Stimulated activated CD8-positive, alpha-beta memory T cell treated with anti-CD3 and anti-CD28 coated beads, Interleukin-7, amount 100 ng/mL, for 1 hour (primary cell): ENCODE measurements around the gene ROPN1B.

Source experiments
- DNase-seq, 2 donors: peaks; one replicate each; pipeline ENCODE4 v3.0.0-alpha.2; 2020; ENCODE audit warnings: low read depth in 2 of 2

ROPN1B gene

DNA sequence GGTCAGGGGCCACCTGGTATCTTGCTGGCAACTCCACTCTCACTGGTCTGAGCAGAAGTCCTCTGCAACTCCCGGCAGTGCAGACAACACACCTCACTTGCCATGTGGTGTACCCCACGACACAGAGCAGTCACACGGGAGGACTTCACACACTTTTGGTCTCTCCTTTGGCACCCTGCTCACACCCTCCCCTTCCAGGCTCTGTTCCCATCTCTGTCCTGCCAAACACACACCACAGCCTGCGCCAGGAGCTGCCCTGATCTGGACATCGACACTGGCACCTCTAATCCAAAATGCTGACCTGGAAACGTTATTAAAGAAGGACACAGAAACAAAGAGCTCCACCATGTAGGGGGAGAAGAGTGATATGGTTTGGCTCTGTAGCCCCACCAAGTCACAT lies 57.8 kb downstream of the ROPN1B start:
- no peak for DNase-seq

DNA sequence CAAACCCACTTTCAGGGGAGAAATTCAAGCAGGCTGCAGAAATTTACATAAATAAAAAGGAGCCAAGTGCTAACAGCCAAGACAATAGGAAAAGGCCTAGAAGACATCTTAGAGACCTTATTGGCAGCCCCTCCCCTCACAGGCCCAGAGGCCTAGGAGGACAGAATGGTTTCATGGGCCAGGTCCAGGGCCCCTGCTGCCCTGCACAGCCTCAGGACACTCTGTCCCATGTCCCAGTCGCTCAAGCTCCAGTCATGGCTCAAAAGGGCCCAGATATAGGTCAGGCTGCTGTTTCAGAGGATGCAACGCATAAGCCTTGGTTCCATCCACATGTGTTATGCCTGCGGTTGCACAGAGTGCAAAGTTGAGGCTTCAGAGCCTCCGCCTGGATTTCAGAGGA lies 59.1 kb downstream of the ROPN1B start:
- DNase-seq = no peak

DNA sequence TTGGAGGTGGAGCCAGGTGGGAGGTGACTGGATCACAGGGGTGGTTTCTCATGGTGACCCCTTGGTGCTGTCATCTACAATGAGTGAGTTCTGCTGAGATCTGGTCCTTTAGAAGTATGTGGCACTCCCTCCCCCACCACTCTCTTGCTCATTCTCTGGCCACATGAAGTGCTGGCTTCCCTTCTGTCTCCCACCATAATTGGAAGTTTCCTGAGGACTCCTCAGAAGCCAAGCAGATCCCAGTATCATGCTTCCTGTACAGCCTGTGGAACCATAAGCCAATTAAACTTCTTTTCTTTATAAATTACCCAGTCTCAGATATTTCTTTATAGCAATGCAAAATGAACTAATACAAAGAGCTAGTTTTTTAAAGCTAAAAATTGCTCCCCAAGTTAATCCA lies 60.3 kb downstream of the ROPN1B start:
- no peak for DNase-seq

DNA sequence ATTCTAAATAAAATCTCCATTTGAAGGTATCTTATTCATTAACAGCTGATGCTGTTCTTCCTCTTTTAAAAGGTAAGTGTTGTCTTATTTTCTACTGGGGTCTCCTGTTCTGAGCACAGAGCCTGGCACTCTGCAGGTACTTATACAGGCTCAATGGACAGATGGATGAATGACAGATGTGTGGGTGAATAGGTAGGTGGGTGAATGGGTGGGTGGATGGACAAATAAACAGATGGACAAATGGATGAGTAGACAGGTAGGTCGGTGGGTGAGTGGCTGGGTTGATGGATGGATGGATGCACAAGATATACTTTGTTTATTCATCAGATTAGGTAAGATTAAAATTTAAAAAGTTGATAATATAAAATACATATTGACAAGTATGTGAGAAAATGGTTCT lies 61.5 kb downstream of the ROPN1B start:
- DNase-seq = no peak

DNA sequence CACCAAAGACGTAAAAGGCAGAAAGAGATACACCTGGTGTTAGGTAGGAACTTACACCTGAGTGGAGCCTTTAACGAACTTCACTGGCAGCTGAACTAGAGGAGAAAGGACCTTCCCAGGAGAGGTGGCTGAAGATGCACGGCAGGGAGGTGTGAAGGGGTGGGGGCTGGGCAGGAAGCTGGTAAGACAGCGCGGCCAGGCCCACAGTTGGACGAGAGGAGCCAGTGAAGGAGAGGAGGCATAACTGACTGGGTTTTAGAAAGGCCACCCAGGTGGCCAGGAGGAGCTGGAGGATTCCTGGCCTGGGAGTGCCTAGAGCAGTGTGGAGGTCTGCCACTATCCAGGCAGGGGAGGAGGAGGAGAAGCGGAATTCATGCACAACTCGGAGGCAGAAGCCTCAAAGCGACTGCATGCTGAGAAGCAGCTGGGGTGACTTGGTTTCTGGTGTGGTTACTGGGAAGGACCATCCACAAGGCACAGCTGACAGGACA lies 63.0 kb downstream of the ROPN1B start:
- no peak for DNase-seq
